HG02885 (cell line): ENCODE results near the gene SYT7.

Experiments
- ATAC-seq: cut with Tn5 transposase; IDR thresholded peaks from one replicate; pipeline ENCODE4 v1.9.1; 2021; ENCODE audit warnings: mild to moderate bottlenecking; ENCODE audit not compliant: unreplicated experiment, poor library complexity

Gene SYT7

GRCh38 chr11:61555978-61556377 lies 24.9 kb downstream of the SYT7 start:
- ATAC-seq: no peak

DNA sequence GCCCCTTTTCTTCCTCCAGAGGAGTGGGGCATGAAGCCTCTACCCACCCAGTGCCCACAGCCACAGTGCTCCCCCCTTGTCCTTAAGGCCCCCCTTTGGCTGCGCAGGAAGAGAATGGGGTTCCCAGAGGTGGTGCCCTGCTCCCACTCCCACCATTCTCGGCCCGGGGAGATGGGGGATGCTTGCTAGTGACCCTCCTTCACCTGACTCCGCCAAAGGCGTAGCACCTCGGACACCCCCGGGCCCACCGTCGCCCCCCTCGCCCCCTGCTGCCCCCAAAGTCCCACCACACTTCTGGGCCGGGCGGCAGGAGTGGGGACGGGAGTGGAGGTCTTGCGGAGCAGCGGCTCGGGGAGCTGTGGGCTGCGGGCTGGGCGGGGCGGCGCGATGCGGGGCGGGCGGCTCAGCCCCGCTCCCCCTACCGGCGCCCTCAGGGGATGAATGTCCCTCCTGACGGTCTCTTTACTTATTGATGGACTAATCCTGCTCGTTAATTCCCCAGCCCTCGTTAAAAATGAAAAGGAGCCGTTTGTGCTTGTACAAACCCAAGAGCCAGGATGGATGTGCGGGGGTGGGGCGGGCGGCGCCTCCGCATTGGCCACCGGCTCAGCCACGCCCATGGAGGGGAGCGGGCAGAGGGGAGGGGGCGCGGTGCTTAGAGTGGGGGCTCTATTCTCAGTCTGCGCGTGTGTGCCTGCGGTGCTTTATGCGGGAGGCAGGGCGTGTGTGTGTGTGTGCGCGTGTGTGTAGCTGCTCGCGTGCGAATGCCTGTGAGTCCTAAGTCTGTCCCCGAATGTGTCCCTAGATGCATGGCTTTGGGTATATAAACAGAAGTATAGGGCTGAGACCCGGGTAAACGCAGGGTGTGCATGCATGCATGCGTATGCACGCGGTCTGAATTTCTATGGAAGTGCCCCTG lies 25.6 kb downstream of the SYT7 start:
- ATAC-seq: no peak

- ATAC-seq: no peak
These were observed 26.5 kb downstream of the SYT7 start for GRCh38 chr11:61554172-61554988.

GRCh38 chr11:61553373-61554171 lies 27.3 kb downstream of the SYT7 start:
- no peak for ATAC-seq

- ATAC-seq: no peak
These were observed 28.7 kb downstream of the SYT7 start for GRCh38 chr11:61552108-61552635.

GRCh38 chr11:61551634-61552033 lies 29.2 kb downstream of the SYT7 start:
- no peak for ATAC-seq

DNA sequence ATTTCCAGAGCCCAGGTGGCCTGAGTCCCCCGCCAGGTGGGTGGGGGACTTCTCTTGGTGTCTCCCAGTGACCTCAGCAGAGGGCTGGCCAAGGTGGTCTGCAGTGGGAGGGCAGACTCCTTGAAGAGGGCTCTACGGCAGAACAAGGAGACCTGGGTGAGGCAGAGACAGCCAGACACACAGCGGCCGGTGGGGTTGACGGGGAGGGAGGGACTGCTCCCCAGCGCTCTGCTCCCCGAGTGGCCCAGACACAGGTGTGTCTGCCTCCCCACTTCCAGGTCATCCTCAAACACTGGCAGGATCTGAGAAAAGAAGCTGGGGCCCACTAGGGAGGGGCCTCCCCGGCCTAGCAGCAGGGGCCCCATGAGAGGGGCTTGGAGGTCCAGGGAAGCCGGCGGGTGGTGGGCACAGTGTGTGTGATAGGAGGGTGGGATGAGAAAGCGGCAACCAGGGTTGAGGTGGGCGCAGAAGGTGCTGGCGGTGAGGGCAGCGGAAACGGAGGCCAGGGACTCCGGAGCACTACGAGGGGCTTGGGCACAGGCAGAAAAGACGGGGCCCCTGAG lies 30.1 kb downstream of the SYT7 start:
- no peak for ATAC-seq

- ATAC-seq: no peak
These were observed 31.0 kb downstream of the SYT7 start for GRCh38 chr11:61549662-61550568.

DNA sequence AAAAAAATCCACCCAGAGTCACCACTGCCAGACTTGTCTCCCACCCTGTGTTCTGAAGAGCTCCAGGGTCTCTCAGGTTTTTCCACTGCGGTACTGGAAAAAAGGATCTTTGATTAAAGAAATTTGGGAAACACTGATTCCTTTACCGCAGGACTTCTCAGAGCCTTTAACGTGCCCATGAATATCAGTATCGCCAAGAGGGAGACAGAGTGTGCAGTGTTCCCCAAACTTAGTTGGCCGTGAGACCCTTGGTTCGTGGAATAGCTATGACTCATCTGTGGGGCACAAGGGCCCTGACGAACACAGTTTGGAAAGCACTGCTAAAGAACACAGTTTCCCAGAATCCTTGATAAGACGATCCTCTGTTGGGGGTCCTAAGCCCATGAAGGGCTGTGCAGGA lies 31.7 kb downstream of the SYT7 start:
- ATAC-seq: no peak

GRCh38 chr11:61547246-61547645 lies 33.6 kb downstream of the SYT7 start:
- no peak for ATAC-seq

GRCh38 chr11:61546663-61547062 lies 34.2 kb downstream of the SYT7 start:
- no peak for ATAC-seq

GRCh38 chr11:61545921-61546320 lies 35.0 kb downstream of the SYT7 start:
- no peak for ATAC-seq

- no peak for ATAC-seq
These were observed 35.5 kb downstream of the SYT7 start for GRCh38 chr11:61545341-61545740.

GRCh38 chr11:61544466-61544865 lies 36.4 kb downstream of the SYT7 start:
- no peak for ATAC-seq

GRCh38 chr11:61543606-61544306 lies 37.1 kb downstream of the SYT7 start:
- ATAC-seq: no peak

- no peak for ATAC-seq
These were observed 38.2 kb downstream of the SYT7 start for GRCh38 chr11:61542705-61543104.

DNA sequence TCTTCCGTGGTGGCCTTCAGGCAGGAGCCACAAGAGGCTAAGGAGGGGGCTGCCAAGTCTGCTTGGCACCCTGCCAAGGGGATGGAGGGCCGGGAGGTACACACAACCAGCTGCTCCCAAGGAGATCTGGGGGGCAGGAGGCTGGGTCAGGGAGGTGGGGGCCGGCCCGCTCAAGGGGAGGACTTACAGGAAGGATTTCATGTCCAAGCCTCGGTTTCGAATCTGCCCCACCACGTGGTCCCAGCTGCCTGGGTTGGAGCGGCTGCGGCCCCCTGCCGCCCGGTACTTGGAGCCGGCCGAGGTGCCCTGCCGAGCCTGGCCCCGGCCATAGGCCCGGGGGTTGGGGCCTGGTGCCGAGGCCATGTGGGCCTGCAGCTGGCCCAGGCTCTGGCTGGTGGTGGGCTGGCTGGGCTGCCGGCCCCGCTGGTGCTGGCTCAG lies 38.8 kb downstream of the SYT7 start:
- ATAC-seq: no peak

DNA sequence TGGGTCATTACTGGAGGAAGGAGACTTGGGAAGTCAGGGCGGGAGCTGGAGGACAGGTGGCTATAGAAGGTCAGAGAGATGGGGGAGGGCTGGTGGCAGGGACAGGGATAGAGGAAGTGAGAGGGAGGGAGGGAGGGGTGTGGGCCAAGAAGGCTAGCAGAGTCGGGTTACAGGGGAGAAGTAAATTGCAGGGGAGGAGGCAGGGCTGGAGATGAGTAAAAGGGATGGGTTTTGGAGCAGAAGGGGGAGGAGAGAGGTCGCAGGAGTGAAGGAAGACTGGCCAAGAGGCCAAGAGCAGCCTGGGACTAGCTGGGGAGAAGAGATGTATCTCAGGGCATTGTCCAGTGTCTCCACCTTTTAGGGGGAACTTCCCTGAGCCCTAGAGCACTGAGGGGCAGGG lies 39.3 kb downstream of the SYT7 start:
- no peak for ATAC-seq
